H1 (cell line): ENCODE results near the gene CDH8. TPM values are rescaled to one million over a fixed set of nuclear protein-coding genes. Genes with fewer than 3 reads are reported as not detected.
A peak's percentile ranks its signal among the peaks of the same experiment; 100 is the strongest.
"Not testable (repeated sequence)": the region's sequence is repeated elsewhere in the genome, so short reads cannot be mapped to it uniquely, and the experiment has no call there.

ENCODE experiments used
- CTCF ChIA-PET: fragments of 300-600 bp; sonication (Branson Sonifier 250); formaldehyde crosslinking; loops from one replicate; lab custom pipeline; 2021; ENCODE audit not compliant: partially characterized antibody; lab: Charles Lee
- POLR2A ChIA-PET: fragments of 300-600 bp; sonication (Branson Sonifier 250); formaldehyde crosslinking; loops from one replicate; lab custom pipeline; 2021; ENCODE audit warnings: inconsistent platforms; ENCODE audit not compliant: partially characterized antibody; lab: Charles Lee
- DNase-seq, 2 experiments: peaks; one replicate each; pipeline versions ENCODE4 v3.0.0 to v3.0.0-alpha.2; 2010 to 2022; ENCODE audit warnings: low spot score in 2 of 2, low read depth in 1 of 2, mixed read lengths in 1 of 2
- FAIRE-seq: peaks from 2 replicates; lab custom pipeline; 2011; peaks lifted over from hg19 to GRCh38; lab: Jason Lieb, UNC
- H2AFZ ChIP-seq: 2 replicates; pipeline ENCODE4 v1.8.1; 2012; ENCODE audit warnings: low read length, inconsistent platforms
- H2AK5ac ChIP-seq: 2 replicates; pipeline ENCODE4 v1.6.1; 2013; ENCODE audit warnings: low read depth, low read length
- H2BK120ac ChIP-seq: replicated peaks from 2 replicates; pipeline ENCODE3; 2013; ENCODE audit warnings: low read depth, low read length, inconsistent platforms
- H2BK12ac ChIP-seq: 2 replicates; pipeline ENCODE4 v1.6.1; 2013; ENCODE audit warnings: low read depth, low read length
- H2BK15ac ChIP-seq: 2 replicates; pipeline ENCODE4 v1.6.1; 2013; ENCODE audit warnings: low read length
- H2BK20ac ChIP-seq: 2 replicates; pipeline ENCODE4 v1.6.1; 2013; ENCODE audit warnings: low read length
- H2BK5ac ChIP-seq: 2 replicates; pipeline ENCODE4 v1.6.1; 2013; ENCODE audit warnings: low read depth, low read length
- H3K14ac ChIP-seq: 2 replicates; pipeline ENCODE4 v1.6.1; 2013; ENCODE audit warnings: inconsistent platforms; ENCODE audit not compliant: insufficient read length
- H3K18ac ChIP-seq: 2 replicates; pipeline ENCODE4 v1.6.1; 2013; ENCODE audit warnings: low read length; ENCODE audit errors: extremely low read depth
- H3K23ac ChIP-seq: 2 replicates; pipeline ENCODE4 v1.6.1; 2013; ENCODE audit warnings: inconsistent platforms; ENCODE audit not compliant: insufficient read length
- H3K23me2 ChIP-seq: 2 replicates; pipeline ENCODE4 v1.6.1; 2013; ENCODE audit warnings: low read depth, low read length
- H3K27ac ChIP-seq: 2 replicates; pipeline ENCODE4 v1.6.1; 2011; ENCODE audit warnings: low read depth, low read length, inconsistent platforms
- H3K27me3 ChIP-seq, 4 experiments: replicated peaks in 1 of 4; 1 replicate in 1 of 4; 2 replicates in 3 of 4; pipeline versions ENCODE4 v1.6.1 to v1.8.1; 2011 to 2013; ENCODE audit warnings: low read length in 3 of 4, mild to moderate bottlenecking in 3 of 4, inconsistent platforms in 2 of 4, mixed read lengths in 2 of 4, moderate library complexity in 1 of 4; ENCODE audit not compliant: control insufficient read depth in 3 of 4, insufficient read depth in 3 of 4; ENCODE audit errors: extremely low read depth in 1 of 4
- H3K36me3 ChIP-seq, 4 experiments: 2 replicates each; pipeline versions ENCODE4 v1.6.1 to v1.8.1; 2011 to 2013; ENCODE audit warnings: mild to moderate bottlenecking in 4 of 4, low read length in 3 of 4, moderate library complexity in 2 of 4, control low read depth in 1 of 4, inconsistent platforms in 1 of 4; ENCODE audit not compliant: insufficient read depth in 4 of 4, control insufficient read depth in 2 of 4
- H3K4ac ChIP-seq: replicated peaks from 2 replicates; pipeline ENCODE3; 2013; ENCODE audit warnings: low read length, low read depth, mixed read lengths, inconsistent platforms; ENCODE audit not compliant: insufficient read length
- H3K4me1 ChIP-seq, 4 experiments: replicated peaks in 1 of 4; 1 replicate in 1 of 4; 2 replicates in 3 of 4; pipeline versions ENCODE4 v1.6.1 to v1.8.1; 2011 to 2013; ENCODE audit warnings: low read length in 3 of 4, inconsistent platforms in 2 of 4, mixed read lengths in 1 of 4; ENCODE audit not compliant: insufficient read depth in 4 of 4, control insufficient read depth in 3 of 4
- H3K4me2 ChIP-seq, 2 experiments: 2 replicates each; pipeline versions ENCODE4 v1.6.1 to v1.8.1; 2011 to 2013; ENCODE audit warnings: low read depth in 2 of 2, low read length in 2 of 2, control low read depth in 1 of 2, inconsistent platforms in 1 of 2, mild to moderate bottlenecking in 1 of 2; ENCODE audit not compliant: insufficient read depth in 1 of 2
- H3K4me3 ChIP-seq, 4 experiments: fragments of 200-600, 300-600 bp in 1 of 4; sonication (generic), shearing (Covaris generic), sonication (Bioruptor Twin) in 1 of 4; 2 replicates each; pipeline versions ENCODE4 v1.5.1 to v1.8.1; 2011 to 2016; ENCODE audit warnings: low read length in 4 of 4, low read depth in 3 of 4, control low read depth in 2 of 4, inconsistent platforms in 2 of 4, mild to moderate bottlenecking in 2 of 4, mixed read lengths in 1 of 4, moderate library complexity in 1 of 4; ENCODE audit not compliant: insufficient read depth in 2 of 4; ENCODE audit errors: extremely low read depth in 1 of 4
- H3K56ac ChIP-seq: replicated peaks from 2 replicates; pipeline ENCODE3; 2013; ENCODE audit warnings: low read depth, mild to moderate bottlenecking, mixed read lengths, low read length, inconsistent platforms; ENCODE audit not compliant: insufficient read length
- H3K79me1 ChIP-seq: 2 replicates; pipeline ENCODE4 v1.6.1; 2013; ENCODE audit warnings: low read depth, low read length, control low read depth
- H3K79me2 ChIP-seq, 2 experiments: 2 replicates each; pipeline versions ENCODE4 v1.6.1 to v1.8.1; 2012 to 2013; ENCODE audit warnings: low read length in 2 of 2, mild to moderate bottlenecking in 2 of 2, inconsistent platforms in 1 of 2; ENCODE audit not compliant: insufficient read depth in 2 of 2, control insufficient read depth in 1 of 2
- H3K9ac ChIP-seq, 4 experiments: replicated peaks in 1 of 4; 1 replicate in 1 of 4; 2 replicates in 3 of 4; pipeline versions ENCODE4 v1.6.1 to v1.8.1; 2011 to 2013; ENCODE audit warnings: low read depth in 3 of 4, low read length in 3 of 4, control low read depth in 2 of 4, mild to moderate bottlenecking in 2 of 4, moderate library complexity in 2 of 4, inconsistent platforms in 1 of 4; ENCODE audit errors: extremely low read depth in 1 of 4
- H3K9me3 ChIP-seq, 2 experiments: 2 replicates each; pipeline versions ENCODE4 v1.6.1 to v1.8.1; 2012 to 2013; ENCODE audit warnings: mild to moderate bottlenecking in 2 of 2, moderate library complexity in 2 of 2, control low read depth in 1 of 2, inconsistent platforms in 1 of 2, low read depth in 1 of 2, low read length in 1 of 2, mixed read lengths in 1 of 2; ENCODE audit not compliant: insufficient read depth in 2 of 2
- H4K20me1 ChIP-seq, 2 experiments: replicated peaks in 1 of 2; 2 replicates each; pipeline versions ENCODE3 to v1.8.1; 2011 to 2013; ENCODE audit warnings: inconsistent platforms in 2 of 2, low read length in 2 of 2, mild to moderate bottlenecking in 1 of 2; ENCODE audit not compliant: insufficient read depth in 2 of 2, control insufficient read depth in 1 of 2
- H4K5ac ChIP-seq: 2 replicates; pipeline ENCODE4 v1.6.1; 2013; ENCODE audit warnings: low read length, low read depth, mixed read lengths, inconsistent platforms; ENCODE audit not compliant: insufficient read length
- H4K8ac ChIP-seq: 2 replicates; pipeline ENCODE4 v1.8.0; 2013; ENCODE audit warnings: mild to moderate bottlenecking, moderate library complexity, low read length, inconsistent platforms; ENCODE audit not compliant: insufficient read depth; ENCODE audit errors: extremely low read depth
- H4K91ac ChIP-seq: replicated peaks from 2 replicates; pipeline ENCODE3; 2013; ENCODE audit warnings: low read length, mixed read lengths, inconsistent platforms; ENCODE audit not compliant: insufficient read length
- YY1 ChIP-seq: IDR thresholded peaks from 2 replicates; pipeline ENCODE4 v1.6.1; 2011; ENCODE audit warnings: low read depth, mild to moderate bottlenecking, low read length
- WGBS, 2 experiments: shearing (Covaris generic) in 1 of 2; methylation state at CpG; one replicate each; pipeline versions ENCODE4 v1.1.6 to v1.1.7; 2013 to 2015; ENCODE audit warnings: low lambda C conversion rate in 2 of 2, mixed read lengths in 2 of 2, inconsistent platforms in 1 of 2, low coverage in 1 of 2, missing lambda C conversion rate in 1 of 2; ENCODE audit not compliant: insufficient replicate concordance in 2 of 2, insufficient coverage in 1 of 2, insufficient read length in 1 of 2; ENCODE audit errors: extremely low coverage in 1 of 2, missing lambda C conversion rate in 1 of 2; 5-methylcytosine and 5-hydroxymethylcytosine counted together
- polyA plus RNA-seq, 7 experiments: library from polyadenylated mRNA; depleted of rRNA in 3 of 7; stranded (reverse) in 5 of 7; unstranded in 2 of 7; fragments of >200 nt in 5 of 7; fragments of 200-250 nt in 2 of 7; gene quantifications; 1 replicate in 5 of 7; 2 replicates in 1 of 7; 4 replicates in 1 of 7; pipeline versions ENCODE4 v1.2.1 to v1.2.3, GENCODE V29; 2011 to 2013; ENCODE audit warnings: missing spikeins in 2 of 7, mixed read lengths in 2 of 7
- total RNA-seq: library from RNA; stranded (reverse); fragmentation: NEBNext Ultra II Directional; extraction: Animal tissue kit (Norgen Biotek cat#: 25700); gene quantifications from 2 replicates; pipeline ENCODE4 v1.2.1, GENCODE V29; 2021

Gene CDH8
- total and polyA plus RNA-seq, 2 of the 8 experiments (the other 6 are each of a cell fraction or from before 2014, with no cell fraction given) = 7.7 to 8.4 TPM

DNA sequence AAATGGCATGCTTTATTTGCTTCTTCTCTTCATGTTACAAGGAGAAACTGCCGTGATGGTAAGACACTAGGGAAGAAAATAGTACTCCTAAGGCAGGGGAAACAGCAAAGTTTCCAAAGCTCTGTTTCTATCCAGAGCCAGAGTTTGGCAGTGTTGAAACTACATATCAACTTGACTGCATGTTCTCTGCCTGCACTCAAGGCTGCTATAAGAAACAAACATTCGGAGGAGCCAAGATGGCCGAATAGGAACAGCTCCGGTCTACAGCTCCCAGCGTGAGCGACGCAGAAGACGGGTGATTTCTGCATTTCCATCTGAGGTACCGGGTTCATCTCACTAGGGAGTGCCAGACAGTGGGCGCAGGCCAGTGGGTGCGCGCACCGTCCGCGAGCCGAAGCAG lies 254.4 kb downstream of the CDH8 start:
- H3K14ac ChIP-seq, H3K56ac ChIP-seq, H3K36me3 ChIP-seq, H4K91ac ChIP-seq, H3K27ac ChIP-seq, H3K27me3 ChIP-seq, H2BK20ac ChIP-seq, H2BK120ac ChIP-seq, H2BK5ac ChIP-seq, H3K4me3 ChIP-seq, H3K23ac ChIP-seq, H3K79me2 ChIP-seq, H3K9ac ChIP-seq, H3K4ac ChIP-seq, H3K79me1 ChIP-seq, H4K8ac ChIP-seq, H3K9me3 ChIP-seq, H3K18ac ChIP-seq, H3K4me2 ChIP-seq, H3K23me2 ChIP-seq, H2AK5ac ChIP-seq, H4K20me1 ChIP-seq, DNase-seq, H2BK15ac ChIP-seq, POLR2A ChIA-PET, H3K4me1 ChIP-seq, FAIRE-seq, H4K5ac ChIP-seq: not testable (repeated sequence)
- CTCF ChIA-PET = interaction anchor here (0.6 kb wide), 1 partner anchor 287 kb away, joined by 8 read pairs; no protein-coding TSS in a partner anchor
- peak overlapping the region; percentile 70; the same call in 1 of the 2 replicates for H2AFZ ChIP-seq
- peak overlapping the region; percentile 3; the same call in 1 of the 2 replicates for H2BK12ac ChIP-seq
- peak; percentile 53; the same call in 1 of the 2 replicates for TF ChIP-seq YY1
- 89% methylated on average over 15 of the region's 16 CpGs; no CpG with 5 or more reads in 1 of the 2 experiments for WGBS, 2 experiments
